Fibroblast of villous mesenchyme (primary cell): ENCODE measurements around the gene RAB35. TPM values are rescaled to one million over a fixed set of nuclear protein-coding genes. Genes with fewer than 3 reads are reported as not detected.
A peak's percentile ranks its signal among the peaks of the same experiment; 100 is the strongest.

ENCODE experiments used
- DNase-seq: peaks from one replicate; pipeline ENCODE4 v3.0.0-alpha.2; 2010; ENCODE audit warnings: low read depth
- H3K4me3 ChIP-seq: 2 replicates; pipeline ENCODE4 v1.5.1; 2011; ENCODE audit warnings: low read depth, mild to moderate bottlenecking, low read length
- CTCF ChIP-seq: IDR thresholded peaks from 2 replicates; pipeline ENCODE4 v1.5.1; 2012; ENCODE audit warnings: low read depth, mild to moderate bottlenecking, low read length; ENCODE audit not compliant: insufficient read depth
- total RNA-seq: library from RNA; depleted of rRNA; stranded (reverse); fragments of >200 nt; gene quantifications from 2 replicates; pipeline ENCODE4 v1.2.3, GENCODE V29; 2012

RAB35 gene
- total RNA-seq, 1 donor: 24.6 TPM

GRCh38 chr12:120106151-120106550 lies 10.4 kb downstream of the RAB35 start:
- no peak for DNase-seq
- no peak for TF ChIP-seq CTCF
- H3K4me3 ChIP-seq: no peak overlapping the region

DNA sequence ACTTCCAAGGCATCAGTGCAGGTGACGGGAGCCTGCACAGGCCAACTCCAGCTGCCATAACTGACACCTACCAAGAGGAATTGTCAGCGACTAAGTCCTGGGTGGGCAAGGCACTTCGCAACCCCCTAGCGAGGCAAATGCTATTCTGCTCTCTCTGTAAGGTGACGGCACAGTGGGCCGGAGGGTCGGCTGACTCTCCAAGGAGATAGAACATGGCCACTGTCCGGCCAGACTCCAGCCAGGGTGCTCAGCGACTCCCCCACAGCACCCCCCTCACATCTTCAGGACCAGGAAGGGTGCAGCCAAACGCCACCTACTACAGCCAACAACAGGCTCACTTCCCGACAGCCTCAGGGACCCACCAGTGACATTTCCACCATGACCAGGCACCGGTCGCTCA lies 13.2 kb downstream of the RAB35 start:
- H3K4me3 ChIP-seq: no peak overlapping the region
- TF ChIP-seq CTCF: no peak
- no peak for DNase-seq

- no peak for TF ChIP-seq CTCF
- no peak for DNase-seq
- no peak overlapping the region for H3K4me3 ChIP-seq
These were observed 13.6 kb downstream of the RAB35 start for GRCh38 chr12:120103044-120103338.

DNA sequence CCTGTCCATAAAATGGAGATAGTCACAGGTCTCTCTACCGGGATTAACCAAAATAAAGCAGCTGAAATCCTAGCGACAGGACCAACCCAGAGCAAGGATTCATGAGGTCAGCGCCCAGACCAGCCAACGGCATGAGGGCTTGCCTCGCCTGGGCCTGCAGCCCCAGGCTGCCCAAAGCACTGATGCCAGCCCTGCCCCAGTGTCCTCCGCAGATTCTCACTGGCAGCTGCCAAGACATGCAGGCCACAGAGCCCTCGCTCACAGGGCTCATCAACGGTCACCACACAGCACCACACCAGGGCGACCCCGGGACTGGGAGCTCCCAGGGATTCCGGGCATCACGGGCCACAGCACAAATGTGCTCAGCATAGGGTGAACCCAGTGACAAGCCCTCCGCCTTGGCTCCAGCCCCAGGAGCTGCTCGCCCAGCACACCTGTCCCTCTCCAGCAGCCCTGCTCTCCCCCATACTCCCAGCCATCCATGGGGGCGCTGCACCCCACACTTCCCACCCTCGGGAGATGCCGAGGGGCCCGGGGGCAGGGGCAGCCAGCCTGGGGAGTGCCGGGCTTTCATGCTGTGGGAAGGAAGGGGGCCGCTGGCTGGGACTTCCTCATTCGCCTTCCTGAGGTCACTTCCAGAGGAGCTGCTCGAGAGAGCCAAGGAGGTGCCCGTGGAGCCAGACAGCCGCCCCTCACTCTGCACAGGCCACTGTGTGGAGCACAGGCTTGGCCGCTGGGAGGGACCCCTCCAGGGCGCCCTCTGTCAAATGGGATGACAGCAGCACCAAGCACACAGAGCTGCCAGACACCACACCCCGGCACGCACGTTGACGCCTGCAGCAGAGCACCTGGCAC lies 14.1 kb downstream of the RAB35 start:
- H3K4me3 ChIP-seq: no peak overlapping the region
- no peak for DNase-seq
- no peak for TF ChIP-seq CTCF

- DNase-seq: no peak
- H3K4me3 ChIP-seq: no peak overlapping the region
- TF ChIP-seq CTCF: no peak
These were observed 14.9 kb downstream of the RAB35 start for GRCh38 chr12:120101617-120102016.

GRCh38 chr12:120101182-120101581 lies 15.4 kb downstream of the RAB35 start:
- no peak overlapping the region for H3K4me3 ChIP-seq
- no peak for TF ChIP-seq CTCF
- peak; percentile 30 for DNase-seq

DNA sequence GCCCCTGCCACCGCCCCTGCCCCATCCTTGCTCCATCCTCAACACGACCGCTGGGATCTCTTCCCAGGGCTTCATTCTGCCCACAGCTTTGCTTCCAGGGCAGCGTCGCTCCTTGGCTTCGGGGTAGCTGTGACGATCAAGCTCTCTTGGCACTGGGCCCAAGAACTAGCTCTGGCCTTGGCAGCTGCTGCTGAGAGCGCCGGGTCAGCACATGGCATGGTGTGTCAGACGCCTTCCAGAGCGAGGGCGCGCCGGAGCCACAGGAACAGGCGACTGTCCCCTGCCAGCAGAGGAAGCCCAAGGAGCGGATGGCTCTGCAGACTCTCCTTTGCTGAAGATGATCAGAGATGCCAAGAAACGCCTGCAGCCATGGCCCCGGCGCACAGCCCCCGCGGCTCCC lies 15.9 kb downstream of the RAB35 start:
- peak; percentile 33 for DNase-seq
- H3K4me3 ChIP-seq: no peak overlapping the region
- TF ChIP-seq CTCF: no peak
